SK-N-SH (cell line): ENCODE data around the gene FNTB. TPM values are rescaled to one million over a fixed set of nuclear protein-coding genes. Genes with fewer than 3 reads are reported as not detected.

Experiments used
- CTCF ChIA-PET: fragments of 300-600, 350-600 bp; formaldehyde crosslinking; extraction: SDS; loops from one replicate; lab custom pipeline; 2021; lab: Yijun Ruan, JAX
- POLR2A ChIA-PET: fragments of 350-600 bp; sonication (Branson Sonifier 250); formaldehyde crosslinking; extraction: SDS; loops from one replicate; lab custom pipeline; 2020; ENCODE audit warnings: antibody characterized with exemption, inconsistent platforms; lab: Yijun Ruan, JAX
- DNase-seq: peaks from one replicate; pipeline ENCODE4 v3.0.0; 2012
- H2AFZ ChIP-seq: fragments of 200-600 bp; sonication (generic); 2 replicates; pipeline ENCODE4 v1.8.1; 2016; ENCODE audit warnings: antibody characterized with exemption, mild to moderate bottlenecking, low read depth
- H3F3A ChIP-seq: fragments of 200-600 bp; sonication (generic); replicated peaks from 2 replicates; pipeline ENCODE3; 2016; ENCODE audit warnings: antibody characterized with exemption, mild to moderate bottlenecking; ENCODE audit not compliant: insufficient read depth
- H3K27ac ChIP-seq, 2 experiments: fragments of 200-500 bp in 1 of 2; fragments of 200-600 bp in 1 of 2; sonication (Bioruptor generic) in 1 of 2; sonication (generic), shearing (Covaris generic) in 1 of 2; 2 replicates each; pipeline versions ENCODE4 v1.5.1 to v1.6.1; 2014 to 2016; ENCODE audit warnings: low read depth in 2 of 2, inconsistent platforms in 1 of 2, low read length in 1 of 2, mild to moderate bottlenecking in 1 of 2, mixed read lengths in 1 of 2
- H3K27me3 ChIP-seq: fragments of 200-600 bp; sonication (generic), shearing (Covaris generic); 2 replicates; pipeline ENCODE4 v1.6.1; 2016; ENCODE audit warnings: mixed run types; ENCODE audit not compliant: insufficient read depth
- H3K36me3 ChIP-seq, 2 experiments: fragments of 200-500 bp in 1 of 2; fragments of 200-600 bp in 1 of 2; sonication (Bioruptor generic) in 1 of 2; sonication (generic) in 1 of 2; replicated peaks in 1 of 2; 2 replicates each; pipeline versions ENCODE3 to v1.5.1; 2014 to 2016; ENCODE audit warnings: low read length in 1 of 2, mild to moderate bottlenecking in 1 of 2; ENCODE audit not compliant: insufficient read depth in 2 of 2, control insufficient read depth in 1 of 2
- H3K4me1 ChIP-seq, 2 experiments: fragments of 200-500 bp in 1 of 2; fragments of 200-600 bp in 1 of 2; sonication (Bioruptor generic) in 1 of 2; sonication (generic), shearing (Covaris generic) in 1 of 2; 2 replicates each; pipeline versions ENCODE4 v1.5.1 to v1.6.1; 2014 to 2016; ENCODE audit warnings: low read depth in 1 of 2, low read length in 1 of 2, mixed run types in 1 of 2; ENCODE audit not compliant: insufficient read depth in 2 of 2, control insufficient read depth in 1 of 2
- H3K4me2 ChIP-seq: fragments of 200-600 bp; sonication (generic), shearing (Covaris generic); 2 replicates; pipeline ENCODE4 v1.6.1; 2017; ENCODE audit warnings: mixed run types
- H3K4me3 ChIP-seq, 2 experiments: fragments of 200-500 bp in 1 of 2; fragments of 200-600 bp in 1 of 2; sonication (Bioruptor generic) in 1 of 2; sonication (generic), shearing (Covaris generic) in 1 of 2; 2 replicates each; pipeline versions ENCODE4 v1.5.1 to v1.8.1; 2014 to 2016; ENCODE audit warnings: low read depth in 2 of 2, inconsistent platforms in 1 of 2, low read length in 1 of 2, mild to moderate bottlenecking in 1 of 2, mixed read lengths in 1 of 2, moderate library complexity in 1 of 2
- H3K79me2 ChIP-seq: fragments of 200-600 bp; sonication (generic); 2 replicates; pipeline ENCODE4 v1.8.1; 2017; ENCODE audit warnings: mild to moderate bottlenecking; ENCODE audit not compliant: insufficient read depth
- H3K9ac ChIP-seq: fragments of 200-600 bp; sonication (generic); 2 replicates; pipeline ENCODE4 v1.6.1; 2017; ENCODE audit warnings: mixed run types
- H3K9me2 ChIP-seq: fragments of 200-600 bp; sonication (generic); 2 replicates; pipeline ENCODE4 v1.6.1; 2017; ENCODE audit warnings: mixed run types
- H3K9me3 ChIP-seq: fragments of 200-600 bp; sonication (generic); 2 replicates; pipeline ENCODE4 v1.6.1; 2017; ENCODE audit warnings: mixed run types, mild to moderate bottlenecking, moderate library complexity
- H4K20me1 ChIP-seq: fragments of 200-600 bp; sonication (generic); 2 replicates; pipeline ENCODE4 v1.6.1; 2017; ENCODE audit warnings: mild to moderate bottlenecking, mixed run types; ENCODE audit not compliant: insufficient read depth
- CHD2 ChIP-seq: fragments of 150-350 bp; IDR thresholded peaks from 2 replicates; pipeline ENCODE4 v1.6.1; 2018; ENCODE audit warnings: low read length; ENCODE audit not compliant: partially characterized antibody
- CTCF ChIP-seq: fragments of 200-600 bp; sonication (generic); IDR thresholded peaks from 2 replicates; pipeline ENCODE4 v1.6.1; 2017; ENCODE audit warnings: antibody characterized with exemption, mild to moderate bottlenecking, moderate library complexity
- ELF1 ChIP-seq: IDR thresholded peaks from 2 replicates; pipeline ENCODE4 v1.4.0; 2012
- EP300 ChIP-seq, 2 experiments: IDR thresholded peaks; 2 replicates each; pipeline versions ENCODE4 v1.4.0 to v1.6.1; 2012; ENCODE audit warnings: borderline replicate concordance in 1 of 2, low read depth in 1 of 2, low read length in 1 of 2
- FOXJ3 ChIP-seq: sonication (generic); formaldehyde crosslinking; IDR thresholded peaks from 2 replicates; pipeline ENCODE4 v1.5.1; 2020; ENCODE audit warnings: mild to moderate bottlenecking, missing genetic modification reagents
- FOXM1 ChIP-seq: IDR thresholded peaks from 2 replicates; pipeline ENCODE4 v1.4.0; 2012; ENCODE audit warnings: low read depth, mild to moderate bottlenecking
- GATA2 ChIP-seq: sonication (generic); formaldehyde crosslinking; IDR thresholded peaks from 2 replicates; pipeline ENCODE4 v1.5.0; 2020; ENCODE audit warnings: mild to moderate bottlenecking, missing genetic modification reagents
- IRF3 ChIP-seq: fragments of 150-350 bp; IDR thresholded peaks from 2 replicates; pipeline ENCODE4 v1.6.1; 2016; ENCODE audit warnings: mild to moderate bottlenecking, low read depth, low read length
- JUND ChIP-seq: IDR thresholded peaks from 2 replicates; pipeline ENCODE4 v1.4.0; 2012
- MEF2A ChIP-seq: IDR thresholded peaks from 2 replicates; pipeline ENCODE4 v1.4.0; 2012; ENCODE audit warnings: low read depth, borderline replicate concordance
- PBX3 ChIP-seq: IDR thresholded peaks from 2 replicates; pipeline ENCODE4; 2012
- REST ChIP-seq: IDR thresholded peaks from 2 replicates; pipeline ENCODE4 v1.6.1; 2012; ENCODE audit warnings: mild to moderate bottlenecking, low read depth, low read length, moderate library complexity
- RXRA ChIP-seq: IDR thresholded peaks from 2 replicates; pipeline ENCODE4 v1.4.0; 2012; ENCODE audit warnings: low read depth, mild to moderate bottlenecking, borderline replicate concordance
- SIN3A ChIP-seq: IDR thresholded peaks from 2 replicates; pipeline ENCODE4 v1.6.1; 2012; ENCODE audit warnings: low read depth, mild to moderate bottlenecking, low read length, moderate library complexity, borderline replicate concordance
- SMC3 ChIP-seq: IDR thresholded peaks from 2 replicates; pipeline ENCODE4 v1.6.1; 2012; ENCODE audit warnings: low read depth, low read length, improper control_type of control experiment
- TAF1 ChIP-seq: IDR thresholded peaks from 2 replicates; pipeline ENCODE4 v1.6.1; 2012; ENCODE audit warnings: low read depth, mild to moderate bottlenecking, low read length, moderate library complexity, borderline replicate concordance
- TEAD4 ChIP-seq: IDR thresholded peaks from 2 replicates; pipeline ENCODE4 v1.4.0; 2012; ENCODE audit warnings: mild to moderate bottlenecking, borderline replicate concordance; ENCODE audit not compliant: insufficient read depth
- USF1 ChIP-seq: IDR thresholded peaks from 2 replicates; pipeline ENCODE4 v1.4.0; 2012; ENCODE audit warnings: low read depth, borderline replicate concordance
- ZBTB33 ChIP-seq: IDR thresholded peaks from 2 replicates; pipeline ENCODE4 v1.4.0; 2012; ENCODE audit warnings: low read depth, borderline replicate concordance
- WGBS: methylation state at CpG from one replicate; pipeline ENCODE4 v1.1.6; 2017; ENCODE audit warnings: low lambda C conversion rate; 5-methylcytosine and 5-hydroxymethylcytosine counted together
- polyA plus RNA-seq, 3 experiments: library from polyadenylated mRNA; depleted of rRNA; stranded (reverse); fragments of >200 nt; gene quantifications; 2 replicates each; pipeline ENCODE4 v1.2.3, GENCODE V29; 2012

FNTB gene
- polyA plus RNA-seq, 1 of the 3 experiments (the other 2 are of a cell fraction) = 18.4 TPM

- Histone ChIP-seq H3K27me3 (no peaks in the 10 kb centered on the region), H3K79me2 (peaks cover 69% of the 10 kb centered on the region), H3K27ac (peak overlapping the region; percentile 8 to 34; a peak in 3 of 4 replicates), H3K9me2 (no peaks in the 10 kb centered on the region), H3K36me3 (peaks cover 37 to 52% of the 10 kb centered on the region in 2 experiments), H3F3A (no peaks in the 10 kb centered on the region), H3K4me1 (peaks cover 27 to 39% of the 10 kb centered on the region in 2 experiments), H3K9ac (peak overlapping the region; percentile 21; the same call in 1 of the 2 replicates), H3K4me2 (peak overlapping the region; percentile 65), H2AFZ (no peak overlapping the region), H3K9me3 (no peaks in the 10 kb centered on the region), H3K4me3 (peak overlapping the region in 1 of 2 experiments; percentile 7; a peak in 1 of 4 replicates), H4K20me1 (peaks cover 25% of the 10 kb centered on the region)
- ChIA-PET POLR2A (no interaction called here), CTCF (interaction anchor here (1.8 kb wide), 1 partner anchor 26 kb away, joined by 5 read pairs; no protein-coding TSS in a partner anchor)
- 66% methylated on average over 2 of the region's 2 CpGs for WGBS
- no peak for DNase-seq
- TF ChIP-seq ELF1 (no peak), RXRA (no peak), USF1 (no peak), EP300 (IDR thresholded peaks at IDR 0.05; ENCODE audit: borderline replicate concordance in 1 of 2, low read depth in 1 of 2, low read length in 1 of 2) (no peak), TAF1 (no peak), FOXM1 (no peak), ZBTB33 (no peak), CHD2 (no peak), SIN3A (no peak), MEF2A (no peak), IRF3 (no peak), TEAD4 (no peak), CTCF (no peak), GATA2 (no peak), REST (no peak), PBX3 (no peak), JUND (no peak), FOXJ3 (CRISPR knock-in tag) (no peak), SMC3 (no peak)
These were observed 111.9 kb downstream of the FNTB start for GRCh38 chr14:65098586-65098985.
